HepG2 (cell line): Measurements from ENCODE around the gene ARF4. TPM values are rescaled to one million over a fixed set of nuclear protein-coding genes. Genes with fewer than 3 reads are reported as not detected.
A peak's percentile ranks its signal among the peaks of the same experiment; 100 is the strongest.

ENCODE experiments used
- DR1 ChIP-seq: sonication (generic); formaldehyde crosslinking; IDR thresholded peaks from 2 replicates; pipeline ENCODE4 v1.8.0; 2021; ENCODE audit warnings: mild to moderate bottlenecking, missing genetic modification reagents, inconsistent platforms
- EZH2 ChIP-seq: conservative IDR thresholded peaks from 2 replicates; pipeline ENCODE4 v1.6.1; 2012; ENCODE audit warnings: mild to moderate bottlenecking, low read depth, low read length, moderate library complexity
- GRHL1 ChIP-seq: sonication (generic); formaldehyde crosslinking; conservative IDR thresholded peaks from 2 replicates; pipeline ENCODE4 v1.8.0; 2022; ENCODE audit warnings: missing genetic modification reagents
- HDAC1 ChIP-seq: sonication (generic); formaldehyde crosslinking; IDR thresholded peaks from 2 replicates; pipeline ENCODE4 v1.5.1; 2020; ENCODE audit warnings: mild to moderate bottlenecking, missing genetic modification reagents
- HOXA9 ChIP-seq: sonication (generic); formaldehyde crosslinking; IDR thresholded peaks from 2 replicates; pipeline ENCODE4 v1.8.1; 2022; ENCODE audit warnings: missing genetic modification reagents, mild to moderate bottlenecking, moderate library complexity, borderline replicate concordance
- KDM3A ChIP-seq: IDR thresholded peaks from 2 replicates; pipeline ENCODE4 v1.6.1; 2018; ENCODE audit warnings: low read depth, missing compliant biosample characterization
- NFE2L2 ChIP-seq: fragments of 150-350 bp; IDR thresholded peaks from 2 replicates; pipeline ENCODE4 v1.6.1; 2014; ENCODE audit warnings: low read length
- RAD51 ChIP-seq: fragments of 450-650 bp; IDR thresholded peaks from 2 replicates; pipeline ENCODE4 v1.6.1; 2016; ENCODE audit warnings: borderline replicate concordance
- SRY ChIP-seq: sonication (generic); formaldehyde crosslinking; IDR thresholded peaks from 2 replicates; pipeline ENCODE4 v1.8.0; 2022; ENCODE audit warnings: mild to moderate bottlenecking, missing genetic modification reagents
- ZBTB49 ChIP-seq: sonication (generic); formaldehyde crosslinking; IDR thresholded peaks from 2 replicates; pipeline ENCODE4 v1.4.0; 2020; ENCODE audit warnings: missing genetic modification reagents, borderline replicate concordance
- ZFAT ChIP-seq: sonication (generic); formaldehyde crosslinking; conservative IDR thresholded peaks from 2 replicates; pipeline ENCODE4 v1.8.1; 2023; ENCODE audit warnings: missing genetic modification reagents, inconsistent platforms
- ZNF281 ChIP-seq: sonication (generic); formaldehyde crosslinking; IDR thresholded peaks from 2 replicates; pipeline ENCODE4 v1.4.0; 2020; ENCODE audit warnings: missing genetic modification reagents, borderline replicate concordance
- ZNF512B ChIP-seq: sonication (generic); formaldehyde crosslinking; IDR thresholded peaks from 2 replicates; pipeline ENCODE4 v1.5.1; 2020; ENCODE audit warnings: missing genetic modification reagents, mild to moderate bottlenecking, borderline replicate concordance
- polyA plus RNA-seq, 8 experiments: library from polyadenylated mRNA; depleted of rRNA in 3 of 8; stranded (reverse) in 7 of 8; unstranded in 1 of 8; fragments of >200 nt; fragmentation: Illumina TruSeq in 4 of 8; extraction: Trizol in 4 of 8; gene quantifications; 2 replicates each; pipeline versions ENCODE4 v1.2.1 to v1.2.3, GENCODE V29; 2011 to 2016; ENCODE audit warnings: low read depth in 4 of 8, missing spikeins in 1 of 8, mixed read lengths in 1 of 8; ENCODE audit not compliant: insufficient read depth in 1 of 8
- total RNA-seq, 5 experiments: library from RNA; depleted of rRNA; stranded (reverse); fragments of >200 nt; fragmentation: Illumina TruSeq; extraction: Trizol; gene quantifications; 2 replicates each; pipeline ENCODE4 v1.2.3, GENCODE V29; 2016; ENCODE audit warnings: low read depth in 1 of 5

ARF4 gene
- total and polyA plus RNA-seq, 2 of the 13 experiments (the other 11 are each of a cell fraction or from before 2014, with no cell fraction given): 184 to 250 TPM

- TF ChIP-seq ZBTB49 (CRISPR knock-in tag) (peak; percentile 46; the same call in 1 of the 2 replicates), ZNF512B (CRISPR knock-in tag) (no peak), KDM3A (no peak), ZFAT (CRISPR knock-in tag) (peak; percentile 100), SRY (CRISPR knock-in tag) (peak; percentile 78), HOXA9 (CRISPR knock-in tag) (peak; percentile 81), RAD51 (peak; percentile 93), GRHL1 (no peak), DR1 (CRISPR knock-in tag) (peak; percentile 87; the same call in 1 of the 2 replicates), NFE2L2 (no peak), HDAC1 (CRISPR knock-in tag) (peak; percentile 93), EZH2 (no peak), ZNF281 (CRISPR knock-in tag) (peak; percentile 65; the same call in 1 of the 2 replicates)
Measured at GRCh38 chr3:57555738-57556458, 41.2 kb downstream of the ARF4 start, which contains the start of gene PDE12 (continued).
